NCI-H2081 (cell line): Measurements from ENCODE around the gene TBX6.
"Not testable (repeated sequence)": the region's sequence is repeated elsewhere in the genome, so short reads cannot be mapped to it uniquely, and the experiment has no call there.

ENCODE experiments used
- DNase-seq, 2 experiments: peaks; one replicate each; lab custom pipeline; 2025; lab: John Stamatoyannopoulos, UW

Gene TBX6, protein sequence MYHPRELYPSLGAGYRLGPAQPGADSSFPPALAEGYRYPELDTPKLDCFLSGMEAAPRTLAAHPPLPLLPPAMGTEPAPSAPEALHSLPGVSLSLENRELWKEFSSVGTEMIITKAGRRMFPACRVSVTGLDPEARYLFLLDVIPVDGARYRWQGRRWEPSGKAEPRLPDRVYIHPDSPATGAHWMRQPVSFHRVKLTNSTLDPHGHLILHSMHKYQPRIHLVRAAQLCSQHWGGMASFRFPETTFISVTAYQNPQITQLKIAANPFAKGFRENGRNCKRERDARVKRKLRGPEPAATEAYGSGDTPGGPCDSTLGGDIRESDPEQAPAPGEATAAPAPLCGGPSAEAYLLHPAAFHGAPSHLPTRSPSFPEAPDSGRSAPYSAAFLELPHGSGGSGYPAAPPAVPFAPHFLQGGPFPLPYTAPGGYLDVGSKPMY

DNA sequence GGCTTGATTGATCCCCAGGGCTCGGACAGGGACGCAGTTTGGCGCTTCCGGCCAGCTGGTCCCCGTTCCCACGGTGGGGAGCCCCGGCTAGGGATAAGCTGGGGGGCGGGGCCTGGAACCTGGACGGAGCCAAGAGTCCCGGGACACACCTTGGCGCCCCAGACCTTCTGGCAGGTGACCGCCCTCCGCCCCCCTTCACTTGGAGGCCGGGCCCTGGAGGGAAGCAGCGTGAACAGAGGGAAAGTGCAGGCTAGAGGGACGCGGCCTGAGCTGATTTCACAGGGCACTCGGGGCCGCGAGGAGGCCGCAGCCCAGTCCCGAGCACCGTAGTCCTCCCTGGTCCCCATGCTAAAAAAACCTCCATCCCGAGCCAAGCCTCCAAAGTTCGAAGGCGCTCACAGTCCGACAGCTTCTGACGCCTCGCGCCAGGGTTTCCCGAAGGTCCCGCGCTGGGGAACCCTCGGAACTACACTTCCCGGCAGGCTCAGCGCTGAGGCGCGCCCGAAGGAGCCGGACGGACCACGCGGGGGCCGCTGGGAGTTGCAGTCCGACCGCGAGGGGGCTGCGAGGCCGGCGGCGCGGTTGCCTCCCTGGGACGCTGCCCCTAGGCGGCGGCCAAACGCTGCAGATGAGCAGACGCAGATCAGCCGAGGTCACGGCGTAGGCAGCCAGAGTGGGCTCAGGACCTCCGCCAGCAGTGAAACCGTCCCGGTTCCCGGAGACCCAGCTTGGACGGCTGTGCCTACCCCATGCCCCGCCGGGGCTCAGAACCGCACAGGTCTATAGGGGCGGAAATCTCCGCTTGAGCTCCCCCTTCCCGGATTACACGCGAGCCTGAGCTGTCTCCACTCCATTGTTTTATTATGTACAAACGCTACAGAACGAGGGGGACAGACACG is at the start of gene TBX6:
Gene TBX6 (minus strand): TSS at position 451 of the 899 bp plus-strand sequence. CDS start 731 bp downstream, outside the sequence.
- DNase-seq, result peak; percentile 83 to 85

- no peak for DNase-seq
Observed at GRCh38 chr16:30139583-30140481, 48.1 kb upstream of the TBX6 start.

GRCh38 chr16:30137897-30138296 is 46.2 kb upstream of the TBX6 start:
- no peak for DNase-seq

GRCh38 chr16:30136971-30137605 is 45.4 kb upstream of the TBX6 start:
- DNase-seq, result no peak

GRCh38 chr16:30132591-30132990 is 40.9 kb upstream of the TBX6 start:
- DNase-seq, result no peak

DNA sequence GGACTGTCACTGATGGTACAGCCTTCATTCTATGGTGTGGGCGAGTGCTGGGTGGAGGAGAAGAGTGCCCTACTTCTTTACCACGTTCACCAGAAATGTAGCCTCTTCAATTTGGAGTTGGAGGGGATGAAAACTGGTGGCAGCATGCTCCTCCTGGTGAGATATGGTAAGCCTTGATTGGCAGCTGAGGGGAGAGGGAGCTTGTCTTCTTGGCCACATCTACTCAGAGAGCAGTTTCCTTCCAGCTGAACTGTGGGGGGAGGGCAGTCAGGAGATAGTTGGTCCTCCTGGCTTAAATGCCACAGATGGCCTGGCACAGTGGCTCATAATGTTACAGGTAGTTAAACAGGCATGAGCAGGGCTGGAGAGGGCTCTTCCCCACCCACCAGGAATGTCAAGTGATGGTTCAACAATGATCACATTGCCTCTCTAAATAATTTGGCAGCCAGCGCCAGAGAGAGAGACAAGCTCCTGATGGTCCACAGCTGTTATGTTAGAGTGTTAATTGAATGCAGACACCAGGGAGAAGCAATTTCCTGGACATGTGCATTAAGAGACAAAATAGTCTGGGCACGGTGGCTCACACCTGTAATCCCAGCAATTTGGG is 40.2 kb upstream of the TBX6 start:
- peak; percentile 23 to 71 for DNase-seq

DNA sequence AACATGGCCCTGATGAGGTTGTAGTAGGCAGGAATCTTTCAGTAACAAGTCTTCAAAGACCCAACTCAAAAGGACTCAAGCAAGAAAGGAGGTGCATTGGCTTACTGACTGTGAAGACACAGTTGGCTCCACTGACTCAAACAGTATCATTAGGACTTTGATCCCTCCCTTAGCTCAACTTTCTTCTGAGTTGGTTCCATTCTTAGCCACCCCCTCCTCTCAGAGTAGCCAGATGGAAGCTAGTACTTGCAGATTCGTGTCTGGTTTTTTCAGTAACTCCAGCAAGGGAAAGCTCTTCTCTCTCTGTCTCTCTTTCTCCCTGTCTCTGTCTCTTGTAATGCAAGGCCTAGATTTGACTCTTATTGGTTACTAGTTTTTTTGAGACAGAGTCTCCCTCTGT is 36.3 kb upstream of the TBX6 start:
- DNase-seq, result no peak

DNA sequence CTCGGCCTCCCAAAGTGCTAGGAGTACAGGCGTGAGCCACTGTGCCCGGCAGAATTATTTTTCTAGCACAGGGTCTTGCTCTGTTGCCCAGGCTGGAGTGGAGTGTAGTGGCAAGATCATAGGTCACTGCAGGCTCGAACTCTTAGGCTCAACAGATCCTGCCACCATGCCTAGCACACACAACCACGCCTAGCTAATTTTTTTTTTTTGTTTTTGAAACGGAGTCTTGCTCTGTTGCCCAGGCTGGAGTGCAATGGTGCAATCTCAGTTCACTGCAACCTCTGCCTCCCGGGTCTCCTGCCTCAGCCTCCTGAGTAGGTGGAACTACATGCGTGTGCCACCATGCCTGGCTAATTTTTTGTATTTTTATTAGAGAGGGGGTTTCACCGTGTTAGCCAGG is 34.0 kb upstream of the TBX6 start:
- not testable (repeated sequence) for DNase-seq

DNA sequence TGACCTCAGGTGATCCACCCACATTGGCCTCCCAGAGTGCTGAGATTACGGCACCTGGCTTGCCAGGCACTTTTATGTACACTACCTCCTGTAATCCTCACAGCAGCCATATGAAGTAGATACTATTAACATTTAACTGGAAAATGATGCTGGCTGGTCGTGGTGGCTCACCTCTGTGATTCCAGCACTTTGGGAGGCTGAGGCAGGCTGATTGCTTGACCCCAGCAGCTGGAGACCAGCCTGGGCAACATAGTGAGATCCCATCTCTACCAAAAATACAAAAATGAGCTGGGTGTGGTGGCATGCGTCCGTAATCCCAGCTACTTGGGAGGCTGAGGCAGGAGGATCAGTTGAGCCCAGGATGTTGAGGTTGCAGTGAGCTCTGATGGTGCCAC is 33.3 kb upstream of the TBX6 start:
- DNase-seq, result no peak

DNA sequence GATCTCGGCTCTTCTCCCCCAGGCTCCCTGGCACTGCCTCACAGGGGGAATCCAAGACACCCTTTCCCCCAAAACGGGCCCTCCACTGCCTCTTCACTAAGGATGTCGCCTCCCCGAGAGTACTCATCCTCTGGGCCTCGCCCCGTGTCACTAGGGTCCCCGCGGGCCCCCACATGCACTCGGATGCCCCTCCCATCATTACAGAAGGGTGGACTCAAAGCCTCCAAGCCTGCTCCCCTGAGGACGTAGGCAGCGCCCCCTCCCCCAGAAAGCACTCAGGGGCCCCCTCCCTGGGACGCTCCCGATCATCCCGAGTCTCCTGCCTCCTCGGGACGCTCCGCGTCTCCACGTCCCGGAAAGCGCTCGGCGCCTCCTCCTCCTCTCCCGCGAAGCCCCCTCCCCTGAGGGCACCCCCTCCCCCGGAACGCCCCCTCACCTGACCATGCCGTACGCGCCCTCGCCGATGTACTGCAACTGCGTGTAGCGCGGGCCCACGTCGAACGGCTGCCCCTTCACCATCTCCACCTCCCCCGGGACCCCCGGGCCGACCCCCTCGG is 31.0 kb upstream of the TBX6 start:
- peak in 1 of 2 experiments; percentile 40 for DNase-seq

DNA sequence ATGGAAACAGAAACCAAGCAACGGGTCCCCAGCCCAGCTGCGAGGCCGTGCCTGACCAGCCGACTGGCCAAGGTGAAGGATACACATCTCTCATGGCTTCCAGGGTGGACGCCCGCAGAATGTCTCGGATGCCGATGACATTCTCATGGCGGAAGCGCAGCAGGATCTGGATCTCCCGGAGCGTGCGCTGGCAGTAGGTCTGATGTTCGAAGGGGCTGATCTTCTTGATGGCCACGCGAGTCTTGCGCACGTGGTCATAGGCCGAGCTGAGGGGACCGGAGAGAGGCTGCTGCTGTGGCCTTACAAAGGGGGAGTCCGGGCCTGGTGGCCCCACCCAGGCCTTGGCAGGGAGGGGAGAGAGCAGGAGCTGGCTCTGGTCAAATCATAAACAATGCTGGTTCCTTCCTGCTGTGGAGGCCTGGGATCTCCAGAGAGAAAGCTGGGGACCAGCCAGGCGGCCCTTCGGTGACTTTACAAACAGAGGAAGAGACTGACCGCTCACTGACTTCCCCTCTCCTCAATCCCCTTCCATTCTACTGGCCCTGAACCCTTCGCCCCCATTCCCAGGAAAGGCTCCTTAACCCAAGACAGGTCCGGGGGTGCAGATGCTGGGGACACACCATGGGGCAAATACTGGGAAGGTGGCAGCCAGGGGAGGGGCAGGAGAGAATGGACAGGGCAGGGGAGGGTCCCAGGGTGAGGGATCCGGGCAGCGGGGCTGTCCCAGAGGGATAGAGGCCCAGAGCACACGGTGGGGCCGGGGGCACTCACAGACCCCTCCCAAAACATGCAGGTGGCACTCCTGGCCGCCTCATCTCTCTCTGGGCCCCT is 30.2 kb upstream of the TBX6 start:
- DNase-seq, result no peak

DNA sequence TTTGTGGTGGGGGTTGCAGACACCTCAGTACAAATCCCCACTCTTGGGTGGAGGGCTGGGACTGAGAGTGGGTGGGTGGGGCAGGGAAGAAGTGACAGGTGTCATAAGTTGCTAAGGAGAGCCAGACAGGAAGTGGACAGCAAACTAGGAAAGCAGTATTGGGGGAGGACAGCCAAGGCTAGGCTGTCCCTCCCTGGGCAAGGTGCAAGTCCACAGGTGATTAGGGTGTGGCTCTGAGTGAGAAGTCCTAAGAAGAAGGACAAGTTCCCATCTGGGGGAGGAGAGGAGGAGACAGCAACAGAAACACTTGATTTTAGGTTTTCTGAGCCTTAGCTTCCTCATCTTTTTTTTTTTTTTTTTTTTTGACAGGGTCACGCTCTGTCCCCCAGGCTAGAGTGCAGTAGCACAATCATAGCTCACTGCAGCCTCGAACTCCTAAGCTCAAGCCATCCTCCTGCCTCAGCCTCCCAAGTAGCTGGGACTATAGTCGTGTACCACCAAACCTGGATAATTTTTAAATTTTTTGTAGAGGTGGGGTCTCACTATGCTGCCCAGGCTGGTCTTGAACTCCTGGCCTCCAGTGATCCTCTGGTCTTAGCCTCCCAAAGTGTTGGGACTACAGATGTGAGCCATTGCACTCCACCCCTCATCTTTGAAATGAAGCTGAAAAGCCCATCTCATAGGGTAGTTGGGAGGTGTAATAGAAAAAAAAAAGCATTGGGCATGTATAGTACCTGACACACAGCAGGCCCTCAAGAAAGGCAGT is 28.8 kb upstream of the TBX6 start:
- DNase-seq, result no peak

DNA sequence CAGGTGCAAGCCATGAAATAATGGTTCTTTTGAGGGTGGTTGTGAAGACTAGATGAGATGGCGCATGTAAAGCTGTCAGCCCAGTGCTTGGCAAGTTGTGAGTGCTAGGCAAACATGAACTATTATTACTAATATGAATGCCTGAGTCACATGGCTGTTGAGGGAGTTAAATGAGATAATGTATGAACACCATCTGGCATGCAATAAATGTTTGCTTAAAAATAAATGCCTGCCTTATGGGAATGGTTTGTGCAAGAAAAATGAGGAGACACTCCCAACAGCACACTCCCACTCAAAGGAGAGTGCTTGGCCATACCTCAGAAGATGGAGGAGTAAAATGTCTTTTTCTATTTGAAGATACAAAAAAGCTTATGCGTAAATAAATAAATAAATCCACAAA is 27.7 kb upstream of the TBX6 start:
- no peak for DNase-seq

GRCh38 chr16:30117768-30118167 is 26.0 kb upstream of the TBX6 start:
- no peak for DNase-seq

DNA sequence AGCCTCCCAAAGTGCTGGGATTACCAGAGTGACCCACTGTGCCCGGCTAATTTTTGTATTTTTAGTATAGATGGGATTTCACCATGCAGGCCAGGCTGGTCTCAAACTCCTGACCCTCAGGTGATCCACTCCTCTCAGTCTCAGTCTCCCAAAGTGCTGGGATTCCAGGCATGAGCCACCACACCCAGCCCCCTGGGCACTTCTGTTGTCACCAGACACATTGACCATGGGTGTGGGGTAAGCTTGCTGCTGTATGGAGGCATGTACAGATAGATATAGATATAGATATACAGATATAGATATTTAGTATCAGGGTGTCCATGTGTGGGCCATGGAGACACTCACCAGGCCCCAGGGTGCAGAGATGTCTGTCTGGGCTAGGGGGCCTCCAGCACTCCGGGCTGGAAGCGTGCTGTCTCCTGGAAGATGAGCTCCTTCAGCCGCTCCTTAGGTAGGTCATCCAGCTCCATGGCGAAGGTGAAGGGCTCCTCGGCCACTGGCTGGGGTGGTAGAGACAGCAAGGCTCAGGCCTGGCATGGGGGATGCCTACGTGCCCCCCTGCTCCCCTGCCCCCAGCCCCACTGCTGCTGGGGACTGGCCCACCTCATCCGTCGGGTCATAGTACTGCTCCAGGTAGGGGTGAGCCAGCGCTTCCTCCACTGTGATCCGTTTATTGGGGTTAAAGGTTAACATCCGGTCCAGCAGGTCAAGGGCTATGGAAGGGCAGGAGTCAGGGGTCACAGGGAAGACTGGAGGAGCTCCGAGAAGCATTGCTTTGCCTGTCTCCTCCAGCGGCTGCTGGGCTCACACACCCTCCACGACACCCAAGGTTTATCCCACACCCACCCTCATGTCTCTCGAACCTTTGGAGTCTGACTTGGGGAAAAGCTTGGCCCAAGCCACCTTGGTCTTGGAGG is 24.8 kb upstream of the TBX6 start:
- no peak for DNase-seq

DNA sequence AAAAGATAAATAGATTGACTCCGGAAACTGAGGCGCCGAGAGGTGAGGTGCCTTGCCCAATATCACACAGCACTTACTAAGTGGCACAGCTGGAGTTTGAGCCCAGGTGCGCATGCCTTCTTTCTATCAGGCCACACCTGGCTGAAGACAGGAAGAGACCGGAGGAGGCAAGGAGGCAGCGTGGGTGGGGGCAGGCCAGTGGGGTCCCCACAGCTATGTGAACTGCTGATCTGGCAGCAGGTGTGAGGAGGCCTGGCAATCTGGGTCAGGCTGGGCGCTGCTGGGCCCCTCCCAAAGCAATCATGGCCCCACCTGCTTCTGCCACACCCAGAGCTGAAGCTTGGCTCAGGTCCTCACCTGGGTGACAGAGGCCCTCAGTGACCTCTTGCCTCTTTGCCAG is 23.5 kb upstream of the TBX6 start:
- no peak for DNase-seq

DNA sequence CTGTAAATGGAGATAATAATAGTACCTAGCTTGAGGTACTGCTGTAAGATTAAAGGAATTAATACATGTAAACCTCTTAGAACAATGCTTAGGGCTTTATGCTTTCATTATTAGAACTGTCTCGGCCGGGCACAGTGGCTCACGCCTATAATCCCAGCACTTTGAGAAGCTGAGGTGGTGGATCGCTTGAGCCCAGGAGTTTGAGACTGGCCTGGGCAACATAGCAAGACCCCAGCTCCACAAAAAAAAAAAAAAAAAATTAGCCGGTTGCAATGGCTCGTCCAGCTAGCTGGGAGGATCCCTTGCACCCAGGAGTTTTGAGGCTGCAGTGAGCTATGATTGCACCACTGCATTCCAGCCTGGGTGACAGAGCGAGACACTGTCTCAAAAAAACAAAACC is 23.1 kb upstream of the TBX6 start:
- DNase-seq, result not testable (repeated sequence)

GRCh38 chr16:30114411-30114810 is 22.7 kb upstream of the TBX6 start:
- DNase-seq, result no peak
